Mucosa of stomach (tissue), 1 donor: ENCODE data around the gene SLC37A1.

Source experiments
- H3K27me3 ChIP-seq: one replicate; pipeline ENCODE4 v1.7.0; 2013; ENCODE audit warnings: mild to moderate bottlenecking, low read length; ENCODE audit not compliant: control insufficient read depth, insufficient read depth
- H3K36me3 ChIP-seq: one replicate; pipeline ENCODE4 v1.7.0; 2013; ENCODE audit warnings: low read length; ENCODE audit not compliant: control insufficient read depth, insufficient read depth
- H3K4me1 ChIP-seq: one replicate; pipeline ENCODE4 v1.7.0; 2013; ENCODE audit warnings: mild to moderate bottlenecking, low read length; ENCODE audit not compliant: control insufficient read depth, insufficient read depth
- H3K4me3 ChIP-seq: one replicate; pipeline ENCODE4 v1.7.0; 2013; ENCODE audit warnings: low read length
- H3K9ac ChIP-seq: one replicate; pipeline ENCODE4 v1.7.0; 2013; ENCODE audit warnings: mild to moderate bottlenecking, low read length, moderate library complexity
- H3K9me3 ChIP-seq: one replicate; pipeline ENCODE4 v1.7.0; 2013; ENCODE audit warnings: mild to moderate bottlenecking, low read length, moderate library complexity; ENCODE audit not compliant: control insufficient read depth
- donor health status: Pancreatic carcinoma.

SLC37A1 gene

DNA sequence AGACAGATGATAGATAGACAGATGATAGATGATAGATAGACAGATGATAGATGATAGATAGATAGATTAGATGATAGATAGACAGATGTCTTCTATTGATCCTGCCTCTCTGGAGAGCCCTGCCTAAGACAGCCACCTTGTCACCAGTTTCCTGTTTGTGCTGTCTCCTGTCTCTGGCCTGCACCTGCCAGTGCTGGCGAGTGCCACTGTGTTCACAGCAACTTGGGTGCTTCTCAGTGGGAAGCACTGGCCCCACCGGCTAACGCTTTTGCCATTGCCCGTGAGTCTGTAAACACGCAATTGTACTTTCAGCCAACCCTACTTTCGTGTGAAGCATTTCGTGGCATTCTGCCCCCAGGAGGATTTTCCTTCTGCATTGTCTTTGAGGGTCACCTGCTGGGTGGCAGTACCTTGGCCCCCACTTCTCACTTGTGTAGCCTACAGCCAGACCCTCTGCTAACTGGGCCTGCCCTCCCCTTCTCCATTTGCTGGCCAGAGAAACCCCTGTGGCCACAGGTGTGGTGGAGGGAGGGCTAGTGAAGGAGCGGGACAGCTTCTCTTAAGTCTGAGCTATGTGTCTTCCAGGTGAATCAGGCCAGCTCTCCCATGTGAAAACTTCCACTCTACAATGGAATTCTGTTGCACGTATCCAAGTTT is 116.4 kb downstream of the SLC37A1 start:
- Histone ChIP-seq H3K36me3 (no peaks in the 10 kb centered on the region), H3K27me3 (peaks cover 4% of the 10 kb centered on the region), H3K9ac (no peak overlapping the region), H3K4me3 (no peak overlapping the region), H3K4me1 (no peaks in the 10 kb centered on the region), H3K9me3 (no peaks in the 10 kb centered on the region)

DNA sequence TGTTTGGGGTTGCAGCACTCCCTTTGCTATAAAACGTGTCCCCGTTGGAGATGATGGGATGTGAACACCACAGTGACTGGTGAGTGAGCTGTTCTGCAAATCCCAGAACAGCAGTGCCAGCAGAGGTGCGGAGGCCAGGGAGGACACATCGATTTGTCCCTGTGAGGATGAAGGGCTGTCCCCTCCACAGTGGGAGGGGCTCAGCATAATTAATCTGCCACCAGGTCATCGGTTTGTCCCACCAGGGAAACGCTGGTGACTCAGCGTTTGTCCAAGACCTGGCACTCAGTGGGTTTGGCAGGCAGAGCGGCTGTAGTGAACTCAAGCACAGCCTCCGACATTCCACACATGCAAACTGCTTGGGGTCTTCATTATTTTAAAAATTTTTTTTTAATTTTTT is 117.0 kb downstream of the SLC37A1 start:
- H3K9ac ChIP-seq: no peak overlapping the region

More for the DNA sequence above, 117.0 kb downstream of the SLC37A1 start:
- H3K27me3 ChIP-seq: no peaks in the 10 kb centered on the region
- H3K4me3 ChIP-seq: no peak overlapping the region
- no peaks in the 10 kb centered on the region for H3K9me3 ChIP-seq
- H3K36me3 ChIP-seq: no peaks in the 10 kb centered on the region
- no peaks in the 10 kb centered on the region for H3K4me1 ChIP-seq
